GM19452 (cell line): ENCODE results near the gene SLC35F2.
"Not testable (repeated sequence)": the region's sequence is repeated elsewhere in the genome, so short reads cannot be mapped to it uniquely, and the experiment has no call there.

ENCODE experiments used
- ATAC-seq: cut with Tn5 transposase; IDR thresholded peaks from one replicate; pipeline ENCODE4 v1.9.1; 2021; ENCODE audit not compliant: unreplicated experiment

The SLC35F2 gene

GRCh38 chr11:107858217-107859070 is at the start of gene SLC35F2:
Gene SLC35F2 (minus strand): TSS chr11:107858787. CDS start chr11:107858767, 20 bp downstream.
- peak; percentile 91 for ATAC-seq

GRCh38 chr11:107908211-107908610 is 49.6 kb upstream of the SLC35F2 start:
- no peak for ATAC-seq

- ATAC-seq = no peak
These were observed 39.7 kb upstream of the SLC35F2 start for GRCh38 chr11:107898270-107898669.

GRCh38 chr11:107882095-107882820 is 23.7 kb upstream of the SLC35F2 start:
- ATAC-seq = no peak

GRCh38 chr11:107881471-107881870 is 22.9 kb upstream of the SLC35F2 start:
- not testable (repeated sequence) for ATAC-seq

GRCh38 chr11:107876141-107876540 is 17.6 kb upstream of the SLC35F2 start:
- no peak for ATAC-seq

GRCh38 chr11:107864591-107864990 is 6.0 kb upstream of the SLC35F2 start:
- ATAC-seq = no peak

- no peak for ATAC-seq
These were observed 2.1 kb upstream of the SLC35F2 start for GRCh38 chr11:107860688-107861087.

- ATAC-seq = not testable (repeated sequence)
These were observed 1.6 kb upstream of the SLC35F2 start for GRCh38 chr11:107860240-107860620.

- no peak for ATAC-seq
These were observed 1.1 kb upstream of the SLC35F2 start for GRCh38 chr11:107859459-107860239.

- ATAC-seq = no peak
These were observed 904 bp downstream of the SLC35F2 start for GRCh38 chr11:107857550-107858216.

GRCh38 chr11:107856981-107857517 is 1.5 kb downstream of the SLC35F2 start:
- ATAC-seq = no peak

- ATAC-seq = no peak
These were observed 2.2 kb downstream of the SLC35F2 start for GRCh38 chr11:107856180-107856980.

GRCh38 chr11:107853070-107853469 is 5.5 kb downstream of the SLC35F2 start:
- no peak for ATAC-seq

- no peak for ATAC-seq
These were observed 6.8 kb downstream of the SLC35F2 start for GRCh38 chr11:107851704-107852310.

GRCh38 chr11:107849790-107850189 is 8.8 kb downstream of the SLC35F2 start:
- no peak for ATAC-seq

- no peak for ATAC-seq
These were observed 10.2 kb downstream of the SLC35F2 start for GRCh38 chr11:107848345-107848744.

- ATAC-seq = no peak
These were observed 11.4 kb downstream of the SLC35F2 start for GRCh38 chr11:107847184-107847583.

GRCh38 chr11:107844041-107844440 is 14.5 kb downstream of the SLC35F2 start:
- no peak for ATAC-seq
